PC-9 (cell line): ENCODE data around the gene HYAL1. TPM values are rescaled to one million over a fixed set of nuclear protein-coding genes. Genes with fewer than 3 reads are reported as not detected.
"Not testable (repeated sequence)": the region's sequence is repeated elsewhere in the genome, so short reads cannot be mapped to it uniquely, and the experiment has no call there.

ENCODE experiments used
- BruUV-seq: library from RNA; stranded (reverse); fragments of 400-500 nt; replicated peaks from 2 replicates; lab custom pipeline; 2021; lab: Mats Ljungman, UMichigan
- CTCF ChIA-PET: fragments of 300-600 bp; sonication (Branson Sonifier 250); formaldehyde crosslinking; loops from one replicate; lab custom pipeline; 2022; ENCODE audit warnings: antibody characterized with exemption; lab: Charles Lee
- POLR2A ChIA-PET: fragments of 300-600 bp; sonication (Branson Sonifier 250); formaldehyde crosslinking; loops from one replicate; lab custom pipeline; 2022; ENCODE audit warnings: antibody characterized with exemption; ENCODE audit not compliant: unreplicated experiment; lab: Charles Lee
- DNase-seq, 2 experiments: peaks; one replicate each; pipeline versions ENCODE4 v3.0.0 to v3.0.0-alpha.2; 2015 to 2022; ENCODE audit warnings: mixed read lengths in 1 of 2
- H2AFZ ChIP-seq: fragments of 200-600 bp; sonication (generic); 2 replicates; pipeline ENCODE4 v1.8.1; 2017; ENCODE audit warnings: antibody characterized with exemption
- H3F3A ChIP-seq: fragments of 200-600 bp; sonication (generic); 2 replicates; pipeline ENCODE4 v1.8.1; 2017; ENCODE audit warnings: antibody characterized with exemption, mild to moderate bottlenecking, low read depth; ENCODE audit not compliant: insufficient read depth
- H3K27ac ChIP-seq: fragments of 200-600 bp; sonication (generic); 2 replicates; pipeline ENCODE4 v1.6.1; 2016; ENCODE audit warnings: mixed run types
- H3K27me3 ChIP-seq: fragments of 200-600 bp; sonication (generic); 2 replicates; pipeline ENCODE4 v1.6.1; 2016; ENCODE audit warnings: low read depth, mixed run types; ENCODE audit not compliant: insufficient read depth
- H3K36me3 ChIP-seq: fragments of 200-600 bp; sonication (generic); 2 replicates; pipeline ENCODE4 v1.6.1; 2016; ENCODE audit warnings: low read depth, mixed run types
- H3K4me1 ChIP-seq: fragments of 200-600 bp; sonication (generic); replicated peaks from 2 replicates; pipeline ENCODE4 v1.6.1; 2016; ENCODE audit warnings: mixed run types; ENCODE audit not compliant: insufficient read depth
- H3K4me2 ChIP-seq: fragments of 200-600 bp; sonication (generic); 2 replicates; pipeline ENCODE4 v1.6.1; 2017; ENCODE audit warnings: mixed run types
- H3K4me3 ChIP-seq: fragments of 200-600 bp; sonication (generic); 2 replicates; pipeline ENCODE4 v1.6.1; 2016; ENCODE audit warnings: mixed run types
- H3K79me2 ChIP-seq: fragments of 200-600 bp; sonication (generic); 2 replicates; pipeline ENCODE4 v1.6.1; 2017; ENCODE audit warnings: low read depth, mixed run types
- H3K9me2 ChIP-seq: fragments of 200-600 bp; sonication (generic); 2 replicates; pipeline ENCODE4 v1.8.1; 2017; ENCODE audit warnings: mild to moderate bottlenecking; ENCODE audit not compliant: insufficient read depth
- H3K9me3 ChIP-seq: fragments of 200-600 bp; sonication (generic); 2 replicates; pipeline ENCODE4 v1.8.1; 2016; ENCODE audit warnings: low read depth; ENCODE audit not compliant: insufficient read depth
- H4K20me1 ChIP-seq: fragments of 200-600 bp; sonication (generic); 2 replicates; pipeline ENCODE4 v1.8.1; 2017; ENCODE audit not compliant: insufficient read depth
- EZH2 ChIP-seq: fragments of 200-600 bp; sonication (generic); IDR thresholded peaks from 2 replicates; pipeline ENCODE4 v1.8.0; 2017; ENCODE audit warnings: antibody characterized with exemption, low read depth
- intact Hi-C: fragments of 100-400 bp; cut with micrococcal nuclease; formaldehyde crosslinking; loops from one replicate; pipeline ENCODE4 v1.10.0; 2022; ENCODE audit not compliant: unreplicated experiment
- total RNA-seq: library from RNA; stranded (reverse); gene quantifications from 2 replicates; pipeline ENCODE4 v1.2.3, GENCODE V29; 2021
- TF ChIP-seq, protein P1 (sequence below): fragments of 200-600 bp; sonication (generic); conservative IDR thresholded peaks from 2 replicates; pipeline ENCODE4 v1.6.1; 2017; ENCODE audit warnings: mixed run types, antibody characterized with exemption, mild to moderate bottlenecking, moderate library complexity

The HYAL1 gene
- total RNA-seq, 1 experiment from 2014 or later, result 1.9 TPM

DNA sequence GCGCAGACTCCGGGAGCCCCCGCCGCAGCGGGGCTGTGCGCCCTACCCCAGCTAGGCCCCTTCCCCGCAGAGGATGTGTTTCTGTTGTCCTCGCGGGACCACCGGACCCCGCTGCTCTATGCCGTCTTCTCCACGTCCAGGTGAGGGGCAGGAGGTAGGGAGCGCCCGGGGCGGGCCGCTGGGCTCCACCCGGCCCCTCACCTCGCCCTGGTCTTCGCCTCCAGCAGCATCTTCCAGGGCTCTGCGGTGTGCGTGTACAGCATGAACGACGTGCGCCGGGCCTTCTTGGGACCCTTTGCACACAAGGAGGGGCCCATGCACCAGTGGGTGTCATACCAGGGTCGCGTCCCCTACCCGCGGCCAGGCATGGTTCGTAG is 29.7 kb downstream of the HYAL1 start:
- H3K79me2 ChIP-seq, result peaks cover 15% of the 10 kb centered on the region
- H3K27me3 ChIP-seq, result no peaks in the 10 kb centered on the region
- no peak for DNase-seq
- ChIA-PET CTCF (no interaction called here), POLR2A (no interaction called here)
- no TSS peak for BruUV-seq
- H4K20me1 ChIP-seq, result no peaks in the 10 kb centered on the region
- H3K4me1 ChIP-seq, result peaks cover 39% of the 10 kb centered on the region
- H3K36me3 ChIP-seq, result no peaks in the 10 kb centered on the region
- H3K4me2 ChIP-seq, result no peak overlapping the region
- H3K4me3 ChIP-seq, result no peak overlapping the region
- H3K27ac ChIP-seq, result no peak overlapping the region
- H3F3A ChIP-seq, result peaks cover 24% of the 10 kb centered on the region
- TF ChIP-seq, protein P1, sequence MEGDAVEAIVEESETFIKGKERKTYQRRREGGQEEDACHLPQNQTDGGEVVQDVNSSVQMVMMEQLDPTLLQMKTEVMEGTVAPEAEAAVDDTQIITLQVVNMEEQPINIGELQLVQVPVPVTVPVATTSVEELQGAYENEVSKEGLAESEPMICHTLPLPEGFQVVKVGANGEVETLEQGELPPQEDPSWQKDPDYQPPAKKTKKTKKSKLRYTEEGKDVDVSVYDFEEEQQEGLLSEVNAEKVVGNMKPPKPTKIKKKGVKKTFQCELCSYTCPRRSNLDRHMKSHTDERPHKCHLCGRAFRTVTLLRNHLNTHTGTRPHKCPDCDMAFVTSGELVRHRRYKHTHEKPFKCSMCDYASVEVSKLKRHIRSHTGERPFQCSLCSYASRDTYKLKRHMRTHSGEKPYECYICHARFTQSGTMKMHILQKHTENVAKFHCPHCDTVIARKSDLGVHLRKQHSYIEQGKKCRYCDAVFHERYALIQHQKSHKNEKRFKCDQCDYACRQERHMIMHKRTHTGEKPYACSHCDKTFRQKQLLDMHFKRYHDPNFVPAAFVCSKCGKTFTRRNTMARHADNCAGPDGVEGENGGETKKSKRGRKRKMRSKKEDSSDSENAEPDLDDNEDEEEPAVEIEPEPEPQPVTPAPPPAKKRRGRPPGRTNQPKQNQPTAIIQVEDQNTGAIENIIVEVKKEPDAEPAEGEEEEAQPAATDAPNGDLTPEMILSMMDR, result no peak
- no peak for TF ChIP-seq EZH2
- no peaks in the 10 kb centered on the region for H3K9me3 ChIP-seq
- H3K9me2 ChIP-seq, result no peaks in the 10 kb centered on the region
- H2AFZ ChIP-seq, result no peak overlapping the region
- intact Hi-C loops, result loop anchor here (1.0 to 5.0 kb wide), 5 partner anchors 13 to 151 kb away; no protein-coding TSS in a partner anchor

DNA sequence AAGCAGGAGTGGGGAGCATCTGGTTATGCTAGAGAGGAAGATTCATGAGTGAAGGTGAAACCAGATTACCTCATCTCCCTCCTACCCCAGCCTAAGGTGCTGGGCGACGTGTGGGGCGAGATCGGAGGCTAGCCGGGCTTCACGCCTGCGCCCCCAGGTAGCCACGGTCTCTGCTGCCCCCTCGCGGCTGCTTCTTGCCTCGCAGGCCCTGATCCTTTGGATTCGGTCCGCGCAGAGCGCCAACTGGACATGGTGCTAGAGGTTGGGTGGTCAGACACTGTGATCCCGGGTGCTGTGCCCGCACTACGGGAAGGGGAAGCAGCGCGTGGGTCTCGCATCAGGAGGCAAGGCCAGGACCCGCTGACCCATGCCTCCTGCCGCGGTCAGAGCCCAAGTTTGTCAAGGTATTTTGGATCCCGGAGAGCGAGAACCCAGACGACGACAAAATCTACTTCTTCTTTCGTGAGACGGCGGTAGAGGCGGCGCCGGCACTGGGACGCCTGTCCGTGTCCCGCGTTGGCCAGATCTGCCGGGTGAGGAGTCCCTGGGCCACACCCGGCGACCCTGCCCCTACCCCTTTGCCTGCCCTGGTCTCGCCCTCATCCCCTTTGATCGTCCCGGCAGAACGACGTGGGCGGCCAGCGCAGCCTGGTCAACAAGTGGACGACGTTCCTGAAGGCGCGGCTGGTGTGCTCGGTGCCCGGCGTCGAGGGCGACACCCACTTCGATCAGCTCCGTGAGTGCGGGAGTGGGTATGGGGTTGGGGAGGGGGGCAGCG is 30.3 kb downstream of the HYAL1 start:
- Histone ChIP-seq H2AFZ (no peak overlapping the region), H3K9me3 (no peaks in the 10 kb centered on the region), H3K27ac (no peak overlapping the region), H4K20me1 (no peaks in the 10 kb centered on the region), H3K9me2 (no peaks in the 10 kb centered on the region), H3K4me3 (no peak overlapping the region), H3K27me3 (no peaks in the 10 kb centered on the region), H3K4me2 (0 out of 2 replicates have a peak overlapping the region, but pooled peaks have one; percentile 36), H3K4me1 (peaks cover 44% of the 10 kb centered on the region), H3F3A (peaks cover 29% of the 10 kb centered on the region), H3K36me3 (no peaks in the 10 kb centered on the region), H3K79me2 (peaks cover 15% of the 10 kb centered on the region)
- ChIA-PET CTCF (interaction anchor here (0.7 to 1.2 kb wide), 2 partner anchors 14 to 50 kb away, joined by 3 to 7 read pairs; partner anchors contain the start of gene HYAL2), POLR2A (interaction anchor here (0.6 kb wide), 1 partner anchor 80 kb away, joined by 4 read pairs; no protein-coding TSS in a partner anchor)
- no peak for TF ChIP-seq EZH2
- TF ChIP-seq, protein P1, result peak; percentile 91
- DNase-seq, result peak; percentile 61 to 85
- no TSS peak for BruUV-seq
- intact Hi-C loops, result loop anchor here (1.0 to 5.0 kb wide), 4 partner anchors 13 to 151 kb away; no protein-coding TSS in a partner anchor

DNA sequence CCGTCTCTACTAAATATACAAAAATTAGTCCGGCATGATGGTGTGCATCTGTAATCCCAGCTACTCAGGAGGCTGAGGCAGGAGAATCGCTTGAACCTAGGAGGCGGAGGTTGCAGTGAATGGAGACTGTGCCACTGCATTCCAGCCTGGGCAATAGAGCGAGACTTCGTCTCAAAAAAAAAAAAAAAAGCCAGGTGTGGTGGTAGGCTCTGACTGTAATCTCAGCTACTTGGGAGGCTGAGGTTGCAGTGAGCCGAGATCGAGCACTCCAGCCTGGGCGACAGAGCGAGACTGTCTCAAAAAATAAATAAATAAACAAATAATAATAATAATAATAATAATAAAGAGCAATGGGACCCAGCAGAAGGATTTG is 30.9 kb downstream of the HYAL1 start:
- Histone ChIP-seq H3K4me1 (peaks cover 44% of the 10 kb centered on the region), H3F3A (peaks cover 29% of the 10 kb centered on the region), H3K79me2 (peaks cover 15% of the 10 kb centered on the region)
- DNase-seq, H3K4me3 ChIP-seq, H3K27ac ChIP-seq, H3K27me3 ChIP-seq, H2AFZ ChIP-seq, H3K9me3 ChIP-seq, H3K4me2 ChIP-seq, H3K9me2 ChIP-seq, H3K36me3 ChIP-seq, BruUV-seq, H4K20me1 ChIP-seq: not testable (repeated sequence)
- intact Hi-C loops, result loop anchor here (5.0 kb wide), 1 partner anchor 150 kb away; no protein-coding TSS in a partner anchor
- CTCF ChIA-PET, result interaction anchor here (0.7 to 1.5 kb wide), 3 partner anchors 13 to 50 kb away, joined by 3 to 7 read pairs (median 4); partner anchors contain the start of gene HYAL2
- POLR2A ChIA-PET, result interaction anchor here (0.7 kb wide), 1 partner anchor 45 kb away, joined by 16 read pairs; no protein-coding TSS in a partner anchor
